GM19455 (cell line): ENCODE data around the gene UVSSA.

Source experiments
- ATAC-seq: cut with Tn5 transposase; IDR thresholded peaks from one replicate; pipeline ENCODE4 v1.9.1; 2021; ENCODE audit not compliant: unreplicated experiment

The UVSSA gene

GRCh38 chr4:1406394-1406980 lies 59.5 kb downstream of the UVSSA start, which contains the start of gene NKX1-1:
Gene NKX1-1, minus strand, starts transcription at chr4:1406442. Its CDS starts 0 bp downstream, at chr4:1406442.
- no peak for ATAC-seq

DNA sequence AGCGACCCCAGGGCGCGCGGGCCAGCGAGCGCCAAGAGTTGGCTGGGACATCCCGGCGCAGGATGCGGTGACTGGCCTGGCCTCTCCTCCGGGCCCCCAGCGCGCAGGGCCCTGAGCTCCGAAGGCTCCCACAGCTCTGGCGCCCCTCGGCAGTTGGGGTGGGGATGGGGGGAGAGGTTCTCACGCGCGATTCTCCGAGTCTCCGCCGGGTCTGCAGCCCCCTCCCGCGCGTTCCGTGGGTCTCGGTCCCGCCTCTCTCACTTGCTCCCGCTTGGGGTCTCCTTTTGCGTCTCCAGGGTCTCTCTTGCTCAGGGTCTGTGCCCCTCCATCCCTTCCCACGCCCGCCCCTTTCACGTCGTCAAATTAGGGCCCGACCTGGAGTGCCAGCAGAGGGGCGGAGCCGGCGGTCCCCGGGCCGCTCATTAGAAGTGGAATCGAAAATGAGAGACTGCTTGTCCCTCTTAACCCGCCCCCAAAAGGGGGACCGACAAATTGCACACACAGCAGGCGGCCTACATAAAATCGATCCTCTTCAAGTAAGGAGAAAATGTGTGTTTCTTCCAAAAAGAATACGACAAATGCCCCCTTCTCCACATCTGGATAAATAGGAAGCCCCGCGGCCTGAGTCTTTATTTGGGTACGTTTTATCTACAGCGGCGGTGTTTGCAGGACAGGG lies 60.1 kb downstream of the UVSSA start:
- no peak for ATAC-seq

DNA sequence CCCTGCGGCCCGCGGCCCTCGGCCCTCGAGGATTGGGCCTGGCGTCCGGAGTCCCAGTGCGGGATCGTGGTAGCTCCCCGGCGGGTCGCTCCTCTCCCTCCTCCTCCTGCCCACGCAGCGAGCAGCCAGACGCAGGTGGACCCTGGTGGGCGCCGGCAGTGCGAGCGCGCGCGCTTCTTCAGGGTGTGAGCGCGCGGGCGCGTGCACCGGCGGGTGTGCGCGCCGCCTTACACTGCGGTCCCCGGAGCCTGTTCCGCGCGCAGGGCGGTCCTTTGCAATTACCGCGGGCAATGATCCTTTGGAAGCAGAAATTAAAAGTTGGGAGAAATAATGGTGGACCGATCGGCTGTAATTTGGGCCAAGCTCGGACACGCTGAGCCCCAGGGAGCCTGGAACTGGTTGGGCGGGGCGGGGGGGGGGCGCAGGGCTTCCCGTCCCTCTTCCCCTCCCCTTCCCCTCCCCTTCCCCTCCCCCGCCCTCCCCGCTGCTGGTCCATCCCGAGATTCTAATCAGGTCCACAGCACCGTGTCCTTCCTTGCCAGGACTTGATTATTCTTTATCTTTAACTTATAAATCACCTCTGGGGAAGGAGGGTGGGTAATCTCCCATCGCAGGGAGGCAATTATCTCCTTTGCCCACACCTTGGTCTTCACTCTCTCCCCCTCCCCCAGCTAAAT lies 60.8 kb downstream of the UVSSA start:
- no peak for ATAC-seq

DNA sequence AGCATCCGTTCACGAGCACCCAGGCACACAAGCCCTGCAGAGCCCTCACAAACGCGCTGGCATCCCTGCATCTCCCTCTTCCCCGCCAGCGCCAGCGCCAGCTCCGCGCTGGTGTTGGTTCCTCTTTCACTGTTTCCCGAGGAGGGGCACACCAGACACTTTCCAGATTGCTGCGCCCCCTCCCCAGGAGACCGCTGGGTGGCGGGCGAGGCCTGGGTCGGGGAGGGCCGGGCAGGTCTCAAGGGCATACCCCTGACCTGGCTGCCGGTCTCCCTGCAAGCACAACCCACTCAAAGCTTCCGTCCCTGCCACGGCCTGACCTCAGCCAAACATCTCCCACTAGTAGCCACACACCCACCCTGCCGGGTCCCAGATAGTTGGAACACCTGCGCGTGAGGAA lies 61.4 kb downstream of the UVSSA start:
- ATAC-seq: no peak

- ATAC-seq: no peak
Observed at GRCh38 chr4:1409079-1409478, 62.1 kb downstream of the UVSSA start.

GRCh38 chr4:1409491-1410425 lies 62.8 kb downstream of the UVSSA start:
- no peak for ATAC-seq

DNA sequence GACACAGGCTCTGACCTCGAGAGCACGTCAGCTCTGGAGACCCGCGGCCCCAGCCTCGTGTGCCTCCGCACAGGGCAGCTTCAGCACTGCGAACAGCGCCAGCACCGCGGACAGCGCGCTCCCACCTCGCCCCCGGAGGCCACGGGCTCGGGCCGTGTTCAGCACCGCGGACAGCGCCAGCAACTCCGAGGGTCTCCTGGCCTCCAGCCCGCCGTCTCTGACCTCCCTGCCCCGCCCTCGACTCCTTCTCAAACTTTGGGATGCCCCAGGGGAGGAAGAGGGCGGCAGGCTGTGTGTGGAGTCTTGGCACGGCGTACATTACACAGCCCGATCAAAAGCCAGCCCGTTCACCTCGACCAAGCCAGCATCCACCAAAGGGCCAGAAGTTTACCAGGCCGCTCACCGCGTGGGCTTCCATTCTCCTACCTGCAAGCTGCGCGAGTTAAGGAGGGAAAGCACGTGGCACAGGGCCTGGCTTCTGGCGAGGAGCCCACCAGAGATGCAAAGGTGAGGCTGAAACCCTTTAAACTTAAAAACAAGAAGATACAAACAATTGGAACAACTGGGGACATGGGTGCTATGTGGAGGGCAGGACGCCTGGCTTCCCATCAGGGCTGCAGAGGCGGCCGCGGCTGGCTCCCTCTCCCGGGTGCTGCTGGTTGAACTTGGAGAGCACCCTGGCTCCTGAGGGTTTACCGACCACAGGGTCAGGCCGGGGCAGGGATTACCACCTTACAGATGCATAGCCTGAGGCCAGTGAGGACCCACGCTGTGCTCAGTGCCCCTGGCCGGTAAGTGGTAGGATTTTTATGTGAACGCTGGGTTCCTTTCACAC lies 63.7 kb downstream of the UVSSA start:
- ATAC-seq: no peak

DNA sequence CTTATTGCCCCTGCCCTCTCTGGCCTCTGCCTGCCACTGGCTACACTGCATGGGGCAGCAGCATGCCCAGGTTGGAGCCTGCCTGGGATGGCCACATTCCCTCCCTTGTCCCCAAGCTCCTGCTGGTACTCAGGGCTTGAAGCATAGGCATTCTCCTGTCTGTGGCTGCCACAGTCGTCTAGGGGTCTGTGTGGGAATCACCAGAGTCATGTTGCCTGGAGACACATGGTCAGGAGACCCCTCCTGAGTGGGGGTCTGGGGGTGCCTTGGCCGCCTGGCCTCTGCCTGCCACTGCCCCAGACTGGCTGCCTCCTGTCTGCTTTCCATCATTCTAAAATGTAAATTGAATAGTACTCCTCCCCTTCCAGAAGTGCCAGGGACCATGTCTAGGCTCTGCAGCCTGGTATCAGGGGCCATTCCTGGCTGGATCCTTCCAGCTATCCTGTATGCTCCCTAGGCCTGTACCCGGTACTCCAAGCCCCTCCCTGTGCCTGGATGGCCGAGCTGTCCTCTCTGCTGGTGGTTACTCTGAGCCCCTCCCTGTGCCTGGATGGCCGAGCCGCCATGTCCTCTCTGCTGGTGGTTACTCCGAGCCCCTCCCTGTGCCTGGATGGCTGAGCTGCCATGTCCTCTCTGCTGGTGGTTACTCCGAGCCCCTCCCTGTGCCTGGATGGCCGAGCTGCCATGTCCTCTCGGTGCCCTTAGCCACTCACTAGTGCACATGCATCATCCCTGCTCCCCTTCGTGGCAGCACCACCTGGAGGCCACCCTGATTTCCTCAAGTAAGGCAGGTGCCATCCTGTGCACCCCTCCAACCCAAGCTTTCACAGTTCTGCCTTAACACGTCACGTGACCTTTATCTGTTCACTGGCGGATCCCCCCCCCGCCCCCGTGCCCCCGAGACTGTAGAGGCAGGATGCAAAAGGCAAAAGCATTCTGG lies 64.7 kb downstream of the UVSSA start:
- no peak for ATAC-seq

DNA sequence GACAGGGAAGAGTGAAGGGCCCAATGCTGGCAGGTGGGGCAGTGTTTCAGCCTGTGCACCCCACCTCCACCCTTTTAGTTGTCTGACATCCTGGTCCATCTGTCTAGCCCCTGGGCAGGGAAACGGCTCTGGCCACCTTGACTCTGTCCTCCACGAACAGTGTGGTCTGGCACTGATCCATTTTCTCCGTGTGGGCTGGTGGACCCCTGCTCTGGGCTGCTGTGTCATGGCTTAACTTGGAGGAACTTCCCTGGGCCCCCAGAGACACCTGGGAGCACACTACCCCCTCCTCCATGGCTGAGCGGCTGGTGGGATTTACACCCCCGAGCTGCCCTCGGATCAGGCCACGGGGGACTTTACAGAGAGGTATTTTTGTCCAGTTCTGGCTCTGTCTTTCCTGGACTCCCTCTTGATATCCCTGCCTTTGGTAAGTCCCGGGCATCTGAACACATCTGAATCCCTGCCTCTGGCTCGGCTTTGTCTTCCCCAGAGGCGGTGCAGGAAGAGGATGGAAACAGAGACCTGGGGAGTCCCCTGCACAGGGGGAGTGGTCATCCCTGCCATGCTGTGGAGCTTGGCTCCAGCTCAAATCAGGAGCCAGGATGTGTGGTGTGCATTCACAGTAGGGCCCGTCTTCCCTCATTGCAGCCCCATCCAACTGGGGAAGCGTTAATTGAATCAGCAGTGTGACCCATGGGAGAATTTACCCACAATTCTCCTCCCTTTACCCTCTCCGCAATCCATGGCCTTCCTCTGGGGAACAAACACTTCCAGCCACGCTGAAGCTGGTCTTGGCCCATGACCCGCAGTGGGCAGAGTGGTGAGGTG lies 65.6 kb downstream of the UVSSA start:
- ATAC-seq: no peak

GRCh38 chr4:1413204-1413663 lies 66.2 kb downstream of the UVSSA start:
- no peak for ATAC-seq

- no peak for ATAC-seq
Observed at GRCh38 chr4:1413687-1414479, 66.9 kb downstream of the UVSSA start.

DNA sequence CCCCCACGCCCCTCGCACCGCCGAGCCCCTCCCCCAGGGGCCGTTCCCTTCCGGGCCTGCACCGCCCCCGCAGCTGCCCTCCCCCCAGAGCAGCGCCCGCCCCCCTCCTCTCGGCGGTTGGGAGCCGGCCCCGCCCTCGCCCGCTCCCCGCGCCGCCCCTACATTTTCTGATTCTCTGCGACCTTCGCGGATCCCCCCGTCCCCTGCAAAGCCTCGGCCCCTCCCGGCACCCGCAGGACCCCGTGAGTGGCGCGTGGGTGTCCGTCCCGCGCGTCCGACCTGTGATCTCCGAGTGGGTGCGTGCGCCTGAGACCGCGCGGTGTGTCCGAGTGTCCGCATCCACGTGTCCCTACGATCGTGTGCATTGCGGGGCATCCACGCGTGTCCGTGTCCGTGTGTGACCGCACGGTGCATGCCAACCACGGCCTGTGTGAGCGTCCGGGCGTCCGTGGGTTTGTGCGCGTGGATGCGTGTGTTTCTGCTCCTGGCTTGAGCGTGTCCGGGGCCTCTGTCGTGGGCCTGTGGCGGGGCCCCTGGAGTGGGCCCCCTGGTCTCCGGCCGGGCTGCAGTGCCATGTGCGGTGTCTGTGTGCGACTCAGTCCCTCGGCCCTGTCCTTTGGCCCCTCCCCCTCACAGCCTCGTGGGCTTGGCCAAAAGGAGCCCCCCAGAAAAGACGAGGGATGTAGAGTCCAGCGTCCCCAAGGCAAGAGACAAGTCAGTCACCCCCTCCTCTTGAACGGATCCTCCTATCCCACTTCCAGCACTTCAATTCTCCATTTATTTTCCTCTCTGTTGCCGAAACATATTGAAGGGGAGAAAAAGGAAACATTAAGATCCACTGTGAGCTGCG lies 68.0 kb downstream of the UVSSA start:
- ATAC-seq: no peak

DNA sequence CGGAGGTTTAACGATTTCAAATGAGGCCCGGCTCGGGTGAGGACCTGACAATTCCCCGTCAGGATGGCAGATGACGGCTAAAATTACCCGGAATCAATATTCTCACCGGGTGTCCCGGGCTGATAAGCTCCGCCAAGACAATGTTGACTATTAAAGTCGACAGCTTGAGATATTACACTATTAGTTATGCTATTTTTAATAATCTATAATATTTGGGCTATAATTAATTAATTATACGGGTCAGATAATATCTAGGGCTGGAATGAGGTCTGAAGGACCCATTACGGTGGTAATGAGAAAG lies 68.6 kb downstream of the UVSSA start:
- no peak for ATAC-seq

- no peak for ATAC-seq
Observed at GRCh38 chr4:1416051-1416947, 69.3 kb downstream of the UVSSA start.

DNA sequence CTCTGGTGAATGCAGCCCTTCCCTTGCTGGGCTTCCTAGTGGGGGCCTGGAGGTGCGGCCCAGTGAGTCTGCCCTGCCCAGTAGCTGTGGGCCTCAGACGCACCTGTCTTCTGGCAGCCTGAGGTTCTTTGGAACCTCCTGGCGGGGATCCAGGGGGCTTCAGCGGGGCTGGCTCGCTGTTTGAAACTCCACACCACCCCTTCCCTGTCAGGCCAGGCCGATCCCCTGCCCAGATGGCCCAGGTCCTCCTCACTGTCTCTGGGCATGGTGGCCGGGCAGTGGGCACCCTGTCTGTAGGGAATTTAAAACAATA lies 69.9 kb downstream of the UVSSA start:
- no peak for ATAC-seq
